GM12801 (cell line): Measurements from ENCODE around the gene GPATCH3.

Experiments
- CTCF ChIP-seq: IDR thresholded peaks from one replicate; pipeline ENCODE4 v1.5.1; 2011; ENCODE audit warnings: control low read depth; ENCODE audit not compliant: insufficient read length; ENCODE audit errors: extremely low read depth

Gene GPATCH3

GRCh38 chr1:26890467-26890796 is 9.8 kb downstream of the GPATCH3 start:
- TF ChIP-seq CTCF, result no peak

- no peak for TF ChIP-seq CTCF
These were observed 10.5 kb downstream of the GPATCH3 start, which contains the start of gene GPN2 for GRCh38 chr1:26889551-26890466. TSS of gene GPN2 (minus strand) at chr1:26890283. CDS start at chr1:26890096, 187 bp downstream.

GRCh38 chr1:26888231-26888630 is 12.0 kb downstream of the GPATCH3 start:
- no peak for TF ChIP-seq CTCF

GRCh38 chr1:26887125-26887524 is 13.1 kb downstream of the GPATCH3 start:
- TF ChIP-seq CTCF, result no peak

- no peak for TF ChIP-seq CTCF
These were observed 17.4 kb downstream of the GPATCH3 start for GRCh38 chr1:26882696-26883463.

- no peak for TF ChIP-seq CTCF
These were observed 20.5 kb downstream of the GPATCH3 start for GRCh38 chr1:26879793-26880192.

GRCh38 chr1:26877326-26877725 is 22.9 kb downstream of the GPATCH3 start:
- no peak for TF ChIP-seq CTCF
